Liver (tissue), 3 donors: ENCODE results near the gene SMOC1.

Experiments
- CTCF ChIP-seq: fragments of 150-350 bp; IDR thresholded peaks from 2 replicates; pipeline ENCODE4 v1.5.1; 2017; ENCODE audit warnings: improper control_type of control experiment, low read depth, low read length; ENCODE audit not compliant: missing input control
- GABPA ChIP-seq, 2 donors: IDR thresholded peaks in 1 of 2; conservative IDR thresholded peaks in 1 of 2; 2 replicates each; pipeline ENCODE4 v1.6.1; 2016; ENCODE audit warnings: antibody characterized with exemption in 2 of 2, mild to moderate bottlenecking in 1 of 2, moderate library complexity in 1 of 2
- JUND ChIP-seq, 2 donors: IDR thresholded peaks; 2 replicates each; pipeline ENCODE4 v1.6.1; 2016; ENCODE audit warnings: antibody characterized with exemption in 2 of 2
- NR2F2 ChIP-seq: IDR thresholded peaks from 2 replicates; pipeline ENCODE4 v1.6.1; 2016; ENCODE audit warnings: antibody characterized with exemption
- REST ChIP-seq: IDR thresholded peaks from 2 replicates; pipeline ENCODE4 v1.6.1; 2016; ENCODE audit warnings: antibody characterized with exemption, mild to moderate bottlenecking
- YY1 ChIP-seq: IDR thresholded peaks from 2 replicates; pipeline ENCODE4 v1.6.1; 2016; ENCODE audit warnings: antibody characterized with exemption, mild to moderate bottlenecking
- donor health status: healthy.
- donor health status: healthy.

GRCh38 chr14:70029296-70030132 is 150.3 kb downstream of the SMOC1 start:
- no peak for TF ChIP-seq YY1
- no peak for TF ChIP-seq CTCF
- no peak for TF ChIP-seq JUND (IDR thresholded peaks at IDR 0.05)
- no peak for TF ChIP-seq REST
- no peak for TF ChIP-seq GABPA (IDR thresholded peaks at IDR 0.05 in 1 of 2, conservative IDR thresholded peaks at IDR 0.05 in 1 of 2)
- TF ChIP-seq NR2F2: no peak
